Epithelial cell of esophagus (primary cell): ENCODE measurements around the gene LRRC17.

Experiments used
- DNase-seq: peaks from one replicate; pipeline ENCODE4 v3.0.0; 2010; ENCODE audit warnings: low read depth
- H3K4me3 ChIP-seq: 2 replicates; pipeline ENCODE4 v1.5.1; 2011; ENCODE audit warnings: mild to moderate bottlenecking, low read length, control low read depth
- CTCF ChIP-seq: IDR thresholded peaks from 2 replicates; pipeline ENCODE4 v1.5.1; 2011; ENCODE audit warnings: low read depth, mild to moderate bottlenecking, low read length, control low read depth, inconsistent platforms; ENCODE audit not compliant: insufficient read depth; ENCODE audit errors: missing control alignments

The LRRC17 gene

GRCh38 chr7:102890292-102890970 lies 22.4 kb upstream of the LRRC17 start:
- TF ChIP-seq CTCF = no peak
- DNase-seq = no peak
- H3K4me3 ChIP-seq = no peak overlapping the region

- no peak overlapping the region for H3K4me3 ChIP-seq
- TF ChIP-seq CTCF = no peak
- no peak for DNase-seq
These were observed 21.7 kb upstream of the LRRC17 start for GRCh38 chr7:102890971-102891692.

GRCh38 chr7:102891693-102892261 lies 21.0 kb upstream of the LRRC17 start:
- DNase-seq = peak; percentile 80
- no peak for TF ChIP-seq CTCF
- no peak overlapping the region for H3K4me3 ChIP-seq

GRCh38 chr7:102892631-102893278 lies 20.0 kb upstream of the LRRC17 start:
- no peak overlapping the region for H3K4me3 ChIP-seq
- no peak for TF ChIP-seq CTCF

GRCh38 chr7:102895602-102896001 lies 17.2 kb upstream of the LRRC17 start:
- no peak for TF ChIP-seq CTCF
- DNase-seq = no peak
- no peak overlapping the region for H3K4me3 ChIP-seq

More at GRCh38 chr7:102892631-102893278, 20.0 kb upstream of the LRRC17 start:
- DNase-seq = no peak

GRCh38 chr7:102896585-102896984 lies 16.2 kb upstream of the LRRC17 start:
- no peak for TF ChIP-seq CTCF
- H3K4me3 ChIP-seq = no peak overlapping the region
- no peak for DNase-seq
